HG02642 (cell line): Measurements from ENCODE around the gene ABHD5.

Source experiments
- ATAC-seq: cut with Tn5 transposase; IDR thresholded peaks from one replicate; pipeline ENCODE4 v1.9.1; 2021; ENCODE audit warnings: mild to moderate bottlenecking; ENCODE audit not compliant: unreplicated experiment, poor library complexity

ABHD5 gene

DNA sequence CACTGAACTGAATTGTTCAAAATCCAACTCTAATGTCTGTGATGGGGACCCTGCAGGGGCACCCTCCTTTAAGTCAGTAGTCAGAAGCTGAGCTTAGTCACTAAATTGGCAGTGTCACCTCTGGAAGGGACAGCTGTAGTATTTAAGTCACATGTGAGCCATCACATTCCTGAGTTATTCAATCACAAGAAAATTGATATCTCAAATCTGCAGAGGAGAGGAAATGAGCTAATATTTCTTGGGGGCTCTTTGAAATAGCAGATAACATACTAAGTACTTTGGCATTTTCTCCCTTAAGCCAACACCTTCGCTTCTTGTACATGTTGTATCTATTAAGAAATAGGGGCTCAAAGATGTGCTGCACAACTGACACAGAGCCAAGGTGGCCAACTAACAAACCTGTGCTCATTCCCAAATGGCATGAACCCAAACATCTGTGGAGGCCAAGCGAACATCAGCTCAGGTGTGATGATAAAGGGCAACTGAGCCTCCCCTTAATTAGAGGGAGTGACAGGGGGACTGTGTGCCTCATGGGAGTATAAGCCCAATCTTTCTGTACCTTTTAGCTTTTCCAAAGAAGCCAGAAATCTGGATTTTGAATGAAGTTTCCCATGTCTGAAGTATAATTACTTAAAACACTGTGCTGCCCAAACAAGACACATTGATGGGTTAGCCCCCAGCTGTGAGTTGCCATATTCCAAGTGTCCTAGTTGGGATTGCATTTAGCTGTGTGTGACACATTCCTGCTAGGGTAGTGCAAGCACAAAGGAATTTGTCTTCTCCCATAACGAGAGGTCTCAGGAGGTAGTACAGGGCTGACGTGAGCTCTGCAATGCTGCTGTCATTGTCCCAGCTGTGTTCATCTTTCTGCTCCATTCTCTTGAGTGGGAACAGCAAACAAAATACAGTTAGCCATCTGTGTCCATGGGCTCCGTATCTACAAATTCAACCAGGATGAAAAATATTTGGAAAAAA lies 63.3 kb downstream of the ABHD5 start:
- ATAC-seq = no peak

DNA sequence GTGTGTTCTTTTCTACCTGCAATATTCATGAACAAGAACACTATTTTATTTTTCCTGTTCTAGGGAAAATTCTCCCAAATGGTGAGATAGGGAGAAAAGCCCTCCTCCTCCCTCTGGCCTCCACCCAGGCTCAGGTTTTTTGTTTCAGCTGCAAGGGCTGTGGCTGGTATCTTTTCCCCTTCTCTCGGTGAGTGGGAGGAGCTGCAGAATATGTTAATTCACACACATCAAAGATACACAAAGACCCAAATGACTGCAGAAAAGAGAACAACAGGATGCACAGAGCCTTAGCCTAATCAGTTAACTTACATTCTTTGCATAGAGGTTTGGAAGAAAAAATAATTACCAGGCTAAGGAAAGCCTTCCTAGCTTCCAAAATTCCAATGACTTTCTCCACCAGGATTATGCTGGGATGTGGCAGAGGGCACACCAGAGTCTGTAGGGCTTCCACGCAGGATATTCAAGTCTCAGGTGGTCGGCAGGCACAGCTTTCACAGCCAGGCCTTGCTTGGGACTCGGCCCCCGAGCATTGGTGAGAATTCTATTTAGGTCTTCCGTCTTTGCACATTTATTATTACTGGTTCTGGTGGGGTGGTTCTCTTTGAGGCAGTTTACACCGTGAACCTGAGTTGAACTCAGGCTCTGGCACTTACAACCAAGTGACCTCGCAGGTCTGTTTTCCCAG lies 64.9 kb downstream of the ABHD5 start:
- no peak for ATAC-seq

DNA sequence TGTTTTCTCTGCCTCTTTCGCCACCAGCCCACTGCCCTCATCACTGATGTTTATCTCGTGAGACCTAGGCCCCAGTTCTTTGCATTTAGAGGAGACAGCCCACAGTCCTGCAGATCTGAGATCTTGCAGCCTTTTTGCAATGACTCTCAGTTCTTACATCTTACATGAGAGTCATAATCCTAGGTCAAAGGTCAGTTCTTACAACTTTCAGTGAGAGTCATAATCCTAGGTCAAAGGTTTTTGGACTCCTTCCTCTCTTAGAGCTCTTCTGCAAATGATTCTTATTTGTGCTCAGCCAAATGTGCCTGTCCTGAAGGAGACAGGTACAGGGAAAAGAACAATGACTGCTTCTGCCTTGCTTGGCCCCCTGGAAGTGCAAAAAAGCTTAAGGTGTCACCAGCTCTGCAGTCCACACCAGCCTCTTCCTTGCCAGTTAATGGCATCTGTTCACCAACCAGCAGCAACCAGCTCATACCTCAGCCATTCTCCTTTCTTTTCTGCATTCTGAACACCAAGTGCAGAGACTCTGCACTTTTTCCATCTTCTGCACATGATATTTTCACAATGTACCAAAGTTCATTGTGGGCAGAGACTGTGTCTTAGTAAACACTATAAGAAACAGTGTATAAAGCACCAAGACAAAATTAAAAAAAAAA lies 67.1 kb downstream of the ABHD5 start:
- no peak for ATAC-seq

DNA sequence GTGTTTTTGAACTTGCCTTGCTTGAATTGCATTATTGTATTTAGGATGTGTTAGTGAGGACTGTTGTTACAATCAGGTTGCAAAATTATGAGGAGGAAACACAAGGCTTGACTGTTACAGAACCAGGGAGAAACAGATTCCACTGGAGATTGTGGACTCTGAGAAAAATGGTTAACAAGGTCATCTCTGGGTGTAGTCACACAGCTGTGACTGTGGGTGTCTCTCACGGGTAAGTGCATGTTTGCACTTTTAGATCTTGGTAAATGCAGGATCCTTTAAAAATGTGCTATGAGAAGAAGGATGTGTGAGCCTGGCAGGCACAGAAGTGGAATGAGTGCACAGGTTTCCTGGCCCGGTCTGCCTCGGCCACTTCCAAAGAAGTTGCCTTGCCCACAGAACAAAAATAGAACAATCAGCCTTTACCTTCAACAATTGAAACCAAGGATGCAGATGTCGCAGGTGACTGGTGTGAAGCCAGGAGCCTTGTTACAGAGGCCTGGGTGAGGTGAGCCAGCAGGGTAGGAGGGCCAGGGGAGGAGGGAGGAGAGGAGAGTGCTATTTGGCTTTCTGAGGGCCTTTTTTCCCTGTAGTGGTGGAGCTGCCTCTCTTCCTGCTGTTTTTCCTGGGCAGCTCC lies 68.0 kb downstream of the ABHD5 start:
- ATAC-seq = no peak

DNA sequence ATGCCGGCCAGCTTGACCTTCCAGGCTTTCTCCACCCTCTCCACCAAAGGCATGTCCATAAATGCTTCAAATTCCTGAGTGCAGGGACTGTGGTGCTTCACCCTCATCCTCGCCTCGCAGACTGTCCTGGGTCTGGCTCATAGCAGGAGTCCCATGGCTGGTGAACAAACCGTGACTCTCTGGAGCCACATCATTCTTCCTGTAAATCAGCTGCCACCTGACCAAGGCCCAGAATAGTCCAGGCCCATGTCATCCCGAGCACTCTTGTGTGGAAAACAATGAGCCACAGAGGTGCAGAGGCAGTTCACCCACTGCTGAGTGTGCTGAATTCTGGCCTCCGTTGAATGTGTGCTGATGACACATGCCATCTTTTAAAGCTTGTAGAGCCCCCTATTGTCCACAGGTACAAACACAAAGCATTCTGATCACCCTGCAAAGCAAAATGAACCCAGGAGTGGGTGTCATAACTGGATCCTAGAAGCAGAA lies 68.6 kb downstream of the ABHD5 start:
- ATAC-seq = no peak

DNA sequence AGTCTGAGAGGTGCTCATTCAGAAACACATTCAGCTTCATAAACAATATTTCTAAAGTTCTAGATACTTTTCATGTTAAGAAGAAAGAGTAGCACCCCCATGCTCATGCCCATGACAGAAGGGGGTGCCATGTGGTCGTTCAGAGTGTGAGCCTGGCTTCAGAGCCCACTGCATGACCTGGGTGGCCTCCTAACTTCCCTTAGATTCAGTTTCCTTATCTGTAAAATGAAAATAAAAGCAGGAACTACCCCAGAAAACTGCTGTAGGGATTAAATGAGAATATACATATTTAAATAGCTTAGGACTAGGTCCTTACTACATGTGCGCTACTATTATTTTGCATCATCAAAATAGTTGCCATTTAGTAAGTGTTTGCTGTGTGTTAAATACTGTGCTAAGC lies 69.2 kb downstream of the ABHD5 start:
- no peak for ATAC-seq

DNA sequence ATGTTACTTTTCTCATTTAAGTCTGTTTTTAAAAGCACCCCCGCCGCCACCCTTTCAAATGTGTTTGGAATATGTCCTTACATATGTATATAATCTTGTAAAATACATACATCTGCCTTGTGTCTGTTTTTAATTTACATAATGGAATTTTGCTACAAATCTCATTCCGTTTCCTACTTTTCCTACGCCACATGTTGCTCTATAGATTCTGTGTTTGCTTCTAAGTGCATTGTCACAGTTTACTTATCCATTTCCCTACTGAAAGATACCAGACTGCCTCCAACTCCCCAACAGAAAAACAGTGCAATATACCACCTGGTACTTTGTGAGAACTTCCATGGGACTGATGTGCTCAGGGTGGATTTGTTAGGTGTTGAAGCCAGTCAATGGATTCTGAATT lies 70.2 kb downstream of the ABHD5 start:
- no peak for ATAC-seq

DNA sequence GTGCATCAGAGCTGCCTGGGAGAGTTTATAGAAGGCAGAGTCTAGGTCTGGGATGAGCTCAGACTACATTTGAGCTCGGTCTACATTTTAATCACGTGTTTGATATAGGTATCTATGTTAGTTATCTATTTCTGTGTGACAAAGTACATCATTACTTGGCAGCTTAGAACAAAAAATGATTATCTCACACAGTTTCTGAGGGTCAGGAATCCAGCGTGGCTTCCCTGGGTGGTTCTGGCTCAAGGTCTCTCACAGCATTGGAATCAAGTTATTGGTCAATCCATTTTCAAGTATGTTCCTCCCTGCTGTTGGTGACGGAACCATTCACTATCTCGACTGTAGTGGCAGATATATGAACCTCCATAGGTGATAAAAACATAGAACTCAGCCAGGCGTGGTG lies 71.7 kb downstream of the ABHD5 start:
- ATAC-seq = no peak

DNA sequence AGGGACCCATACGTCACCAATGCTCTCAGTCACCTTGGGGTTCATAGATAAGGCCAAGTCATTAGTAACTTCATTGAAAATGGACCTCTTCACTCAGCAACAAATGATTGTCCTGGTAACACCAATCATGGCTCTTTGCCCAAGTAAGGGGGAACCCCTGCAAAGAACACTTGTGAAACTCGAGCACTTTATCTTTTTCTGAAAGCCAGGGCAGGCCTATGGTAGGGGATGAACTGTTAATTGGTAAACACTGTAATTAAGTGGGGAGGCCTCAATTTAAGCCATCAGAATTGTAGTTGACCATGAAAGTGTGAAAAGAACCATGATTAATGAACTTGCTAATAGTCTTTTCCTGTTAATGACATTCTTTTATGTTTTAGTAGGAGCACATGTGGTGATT lies 73.3 kb downstream of the ABHD5 start:
- ATAC-seq = no peak

DNA sequence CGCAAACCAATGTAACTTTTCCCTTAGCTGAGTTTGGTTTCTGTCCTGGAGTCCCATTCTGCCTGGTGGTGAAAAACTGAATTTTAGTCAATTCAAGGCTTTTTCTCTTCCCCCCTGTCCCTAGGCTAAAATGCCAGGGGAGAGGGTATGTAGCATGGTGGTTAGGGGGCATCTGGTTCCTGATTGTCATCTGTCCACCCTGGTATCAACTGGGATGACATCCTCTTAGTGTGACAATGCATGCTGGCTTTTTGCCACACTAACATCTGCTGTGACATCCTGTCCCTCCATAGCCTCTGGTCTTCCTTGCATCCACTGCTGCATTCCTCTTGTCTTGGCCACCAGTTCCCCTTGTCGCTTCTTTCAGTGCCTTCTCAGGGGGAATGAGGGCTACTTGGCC lies 73.7 kb downstream of the ABHD5 start:
- no peak for ATAC-seq

DNA sequence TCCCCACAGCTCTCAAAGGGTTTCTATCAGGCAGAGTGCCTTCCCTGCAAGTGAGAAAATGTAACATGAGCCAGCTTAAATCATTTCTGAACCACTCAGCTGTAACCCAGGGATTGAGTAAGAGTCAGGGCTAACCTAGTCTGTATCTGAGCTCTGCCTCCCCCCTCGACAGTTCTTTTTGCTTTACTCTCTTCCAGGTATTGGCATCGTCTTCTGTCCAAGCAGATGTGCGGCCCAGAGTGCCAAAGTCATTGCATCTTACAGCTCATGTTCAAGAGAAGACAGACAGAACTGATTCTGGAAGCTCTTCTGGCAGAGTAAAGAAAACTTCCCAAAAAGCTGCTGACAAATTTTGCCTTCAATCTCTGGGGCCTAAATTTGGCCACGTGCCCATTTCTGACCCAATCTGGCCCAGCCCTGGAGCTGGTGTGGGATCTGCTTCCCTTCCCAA lies 74.8 kb downstream of the ABHD5 start:
- ATAC-seq = no peak

DNA sequence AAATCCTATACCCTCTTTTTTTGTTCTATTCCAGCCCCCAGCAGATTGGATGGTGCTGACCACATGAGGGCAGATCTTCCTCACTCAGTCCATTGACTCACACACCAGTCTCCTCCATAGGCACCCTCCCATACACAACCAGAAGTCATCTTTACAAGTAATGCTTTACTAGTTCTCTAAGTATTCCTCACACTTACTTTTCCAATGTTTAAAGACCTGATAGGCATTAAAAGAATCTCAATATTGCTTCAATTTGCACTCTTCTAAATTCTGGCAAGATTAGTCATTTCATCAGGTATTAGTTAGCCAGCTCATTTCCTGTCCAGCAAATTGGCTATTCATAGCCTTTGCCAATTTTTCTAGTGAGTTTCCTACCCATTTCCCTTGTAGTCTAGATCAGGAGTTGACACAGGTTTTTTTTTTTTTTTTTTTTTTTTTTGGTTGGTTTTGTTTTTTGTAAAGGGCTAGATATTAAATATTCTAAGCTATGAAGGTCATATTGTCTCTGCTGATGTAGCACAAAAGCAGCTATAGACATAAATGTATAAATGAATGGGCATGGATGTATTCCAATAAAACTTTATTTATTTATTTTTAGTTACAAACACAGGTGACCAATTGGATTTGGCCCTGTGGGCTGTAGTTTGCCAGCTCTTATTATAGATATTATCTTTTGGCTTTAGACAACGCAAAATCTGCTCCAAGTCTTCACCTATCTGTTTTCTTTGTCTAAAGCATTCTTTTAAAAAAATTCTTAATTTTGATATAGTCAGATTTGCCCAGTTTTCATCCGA lies 76.1 kb downstream of the ABHD5 start:
- ATAC-seq = no peak

DNA sequence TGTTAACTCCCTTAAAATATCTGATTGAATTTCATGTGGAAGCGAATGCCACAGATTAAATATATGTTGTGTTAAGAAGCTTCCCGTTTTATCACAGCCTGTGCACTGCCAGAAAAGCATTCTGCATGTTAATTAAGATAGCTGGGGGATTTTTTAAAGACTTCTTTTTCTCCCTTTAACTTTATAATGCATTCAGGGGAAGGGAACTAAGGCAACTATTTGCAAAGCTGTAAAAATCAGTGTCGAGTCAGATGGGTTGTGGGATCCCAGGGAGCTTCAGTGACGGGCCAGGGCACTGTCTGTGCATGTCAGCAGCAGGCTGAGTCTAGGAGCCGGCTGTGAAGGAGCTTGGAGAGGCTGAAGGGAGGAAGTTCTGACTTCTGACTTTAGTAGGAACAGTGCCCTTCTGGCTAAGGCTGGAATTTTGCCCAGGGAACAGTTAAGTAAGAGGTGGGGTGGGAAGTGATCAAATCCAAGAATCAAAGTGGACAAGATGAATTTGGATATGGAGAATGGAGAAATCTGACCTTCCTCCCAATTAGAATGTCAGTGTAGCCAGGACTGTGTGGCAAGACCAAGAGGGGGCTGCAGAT lies 77.7 kb downstream of the ABHD5 start:
- no peak for ATAC-seq

DNA sequence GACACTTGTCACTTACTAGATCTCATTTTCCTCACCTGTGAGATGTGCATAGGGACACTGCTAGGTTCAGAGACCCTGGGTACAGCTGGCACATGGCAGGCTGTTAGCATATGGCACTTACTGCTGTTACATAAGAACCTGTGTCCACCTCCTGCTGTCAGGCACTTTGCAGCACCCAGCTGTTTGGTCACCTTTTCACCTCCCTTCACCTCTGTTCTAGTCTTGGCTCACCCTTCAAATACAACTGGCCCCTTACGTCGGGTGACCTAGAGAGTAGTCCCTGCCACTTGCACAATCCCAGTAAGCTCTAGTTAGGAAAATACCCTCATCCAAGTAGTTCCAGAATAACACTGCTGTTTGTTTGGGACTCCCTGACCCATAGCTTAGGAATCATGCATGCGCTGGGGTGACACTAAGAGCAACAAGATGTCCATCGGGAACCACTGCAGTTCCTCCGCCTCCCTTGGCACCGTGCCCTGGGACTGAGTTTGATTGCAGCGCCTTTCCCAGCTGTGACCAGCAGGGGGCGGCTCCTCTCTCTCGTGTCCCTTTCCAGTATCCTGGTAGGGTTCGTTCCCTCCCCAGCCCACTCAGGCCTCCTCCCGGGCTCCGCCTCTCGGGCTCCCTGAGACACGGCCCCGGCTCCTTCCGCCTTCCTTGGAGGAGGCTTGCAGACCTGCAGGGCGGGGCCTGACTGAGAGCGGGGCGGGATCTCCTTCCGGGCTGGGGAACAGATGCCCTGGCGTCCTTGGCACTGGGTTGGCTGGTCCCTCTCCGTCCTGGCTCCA lies 78.6 kb downstream of the ABHD5 start:
- no peak for ATAC-seq

DNA sequence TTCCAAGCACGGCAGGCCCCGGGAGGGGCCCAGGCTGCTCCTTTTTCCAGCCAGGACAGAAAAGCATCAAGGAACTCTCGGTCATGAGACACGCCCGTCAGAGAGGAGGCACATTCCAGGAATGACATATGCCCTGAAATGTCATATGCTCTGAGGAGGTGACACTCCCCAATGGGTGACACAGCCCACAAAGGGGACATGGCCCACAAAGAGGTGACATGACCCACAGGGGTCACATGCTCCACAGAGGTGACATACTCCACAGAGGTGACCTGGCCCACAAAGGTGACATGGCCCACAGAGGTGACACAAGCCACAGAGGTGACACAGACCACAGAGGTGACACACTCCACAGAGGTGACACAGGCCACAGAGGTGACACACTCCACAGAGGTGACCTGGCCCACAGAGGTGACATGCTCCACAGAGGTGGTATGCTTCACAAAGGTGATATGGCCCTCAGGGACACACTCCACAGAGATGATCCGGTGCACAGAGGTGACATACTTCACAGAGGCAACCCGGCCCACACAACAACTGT lies 79.2 kb downstream of the ABHD5 start:
- ATAC-seq = no peak

DNA sequence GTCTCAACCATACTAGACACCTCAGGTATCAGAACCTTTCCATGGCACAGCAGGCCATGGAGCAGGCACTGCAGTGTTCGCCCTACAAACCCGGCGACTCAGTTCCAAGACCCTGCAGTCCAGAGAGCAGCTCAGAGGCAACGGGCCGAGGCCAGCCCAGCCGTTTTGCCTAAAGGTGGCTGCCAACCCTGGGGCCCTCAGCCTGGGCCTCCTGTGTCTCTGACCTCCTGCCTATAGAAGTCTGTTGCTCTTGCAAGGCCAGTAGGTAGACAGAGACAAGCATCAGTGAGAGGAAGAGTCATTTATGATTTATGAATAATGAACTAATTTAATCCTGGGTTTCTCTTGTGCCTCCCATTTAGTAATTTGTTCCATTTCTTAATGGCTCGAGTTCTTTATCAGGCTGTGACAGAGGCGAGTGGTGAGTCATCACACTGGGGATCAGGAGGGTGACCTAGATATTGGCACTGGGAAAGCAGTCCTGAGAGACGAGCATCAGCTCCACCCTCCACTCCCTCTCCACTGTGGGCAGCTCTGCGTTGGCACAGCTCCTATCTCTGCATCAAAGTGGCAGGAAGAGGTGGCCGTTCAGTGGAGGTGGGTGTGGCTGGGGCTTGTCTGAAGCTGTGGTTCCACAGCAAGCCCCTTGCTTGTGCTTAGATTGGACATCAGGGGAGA lies 79.8 kb downstream of the ABHD5 start:
- ATAC-seq = no peak

DNA sequence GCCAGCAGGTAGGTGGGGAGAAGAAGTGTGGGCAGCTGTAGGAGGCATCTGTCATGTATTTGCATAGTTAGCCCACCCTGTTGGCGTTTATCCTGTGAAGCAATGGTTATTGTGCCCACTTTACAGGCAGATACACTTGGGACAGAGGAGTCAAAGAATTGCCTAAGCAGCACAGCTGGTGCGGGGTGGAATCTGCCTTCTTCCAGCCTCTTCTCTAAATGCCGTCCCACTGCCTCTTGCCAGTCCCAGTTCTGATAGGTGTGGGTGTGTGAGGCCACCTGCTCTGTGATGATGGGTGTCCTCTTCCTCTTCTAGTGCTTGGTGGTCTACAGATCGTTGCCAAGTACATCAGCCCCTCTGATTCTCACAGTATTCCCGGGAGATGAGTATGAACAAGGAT lies 80.9 kb downstream of the ABHD5 start:
- no peak for ATAC-seq
